Upper lobe of left lung (tissue), 4 donors: ENCODE results near the gene FHIT.

Experiments used
- POLR2A ChIP-seq, 4 donors: fragments of 450-650 bp; IDR thresholded peaks; one replicate each; pipeline ENCODE4 v1.5.1; 2016 to 2017; ENCODE audit warnings: antibody characterized with exemption in 4 of 4, mild to moderate bottlenecking in 2 of 4
- TF ChIP-seq, protein P1 (sequence below), 6 experiments: fragments of 450-650 bp in 4 of 6; fragments of 200-600 bp in 2 of 6; sonication (generic) in 2 of 6; IDR thresholded peaks; one replicate each; pipeline ENCODE4 v1.5.1; 2016 to 2019; ENCODE audit warnings: antibody characterized with exemption in 6 of 6

DNA sequence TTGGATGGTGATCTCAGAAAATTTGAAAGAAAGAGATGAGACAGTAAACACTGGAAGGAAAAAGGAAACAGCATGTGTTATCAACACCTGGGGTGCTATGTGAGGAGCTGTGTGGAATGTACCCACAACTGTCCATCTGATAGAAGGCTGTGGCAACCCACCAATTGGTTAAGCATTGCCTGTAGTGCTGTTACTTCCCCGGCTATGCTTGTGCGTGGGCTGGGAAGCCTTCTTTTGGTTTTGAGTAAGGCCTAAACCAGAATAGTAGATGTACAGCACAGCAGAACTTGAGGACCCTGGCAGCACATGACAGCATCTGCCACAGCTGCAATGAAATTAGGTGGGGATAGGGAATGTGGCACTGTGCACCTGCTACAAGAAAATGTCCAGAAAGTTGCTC, 184.5 kb downstream of the FHIT start:
- no peak for TF ChIP-seq POLR2A (IDR thresholded peaks at IDR 0.05)
- TF ChIP-seq, protein P1, sequence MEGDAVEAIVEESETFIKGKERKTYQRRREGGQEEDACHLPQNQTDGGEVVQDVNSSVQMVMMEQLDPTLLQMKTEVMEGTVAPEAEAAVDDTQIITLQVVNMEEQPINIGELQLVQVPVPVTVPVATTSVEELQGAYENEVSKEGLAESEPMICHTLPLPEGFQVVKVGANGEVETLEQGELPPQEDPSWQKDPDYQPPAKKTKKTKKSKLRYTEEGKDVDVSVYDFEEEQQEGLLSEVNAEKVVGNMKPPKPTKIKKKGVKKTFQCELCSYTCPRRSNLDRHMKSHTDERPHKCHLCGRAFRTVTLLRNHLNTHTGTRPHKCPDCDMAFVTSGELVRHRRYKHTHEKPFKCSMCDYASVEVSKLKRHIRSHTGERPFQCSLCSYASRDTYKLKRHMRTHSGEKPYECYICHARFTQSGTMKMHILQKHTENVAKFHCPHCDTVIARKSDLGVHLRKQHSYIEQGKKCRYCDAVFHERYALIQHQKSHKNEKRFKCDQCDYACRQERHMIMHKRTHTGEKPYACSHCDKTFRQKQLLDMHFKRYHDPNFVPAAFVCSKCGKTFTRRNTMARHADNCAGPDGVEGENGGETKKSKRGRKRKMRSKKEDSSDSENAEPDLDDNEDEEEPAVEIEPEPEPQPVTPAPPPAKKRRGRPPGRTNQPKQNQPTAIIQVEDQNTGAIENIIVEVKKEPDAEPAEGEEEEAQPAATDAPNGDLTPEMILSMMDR (IDR thresholded peaks at IDR 0.05), result no peak
